CD4-positive, alpha-beta T cell treated with Interleukin-15 for 1 hour (primary cell): ENCODE measurements around the gene ZMYND8.
A peak's percentile ranks its signal among the peaks of the same experiment; 100 is the strongest.
"Not testable (repeated sequence)": the region's sequence is repeated elsewhere in the genome, so short reads cannot be mapped to it uniquely, and the experiment has no call there.

ENCODE experiments used
- DNase-seq: peaks from one replicate; pipeline ENCODE4 v3.0.0-alpha.2; 2020

The ZMYND8 gene

GRCh38 chr20:47201074-47201730 is 155.3 kb downstream of the ZMYND8 start:
- DNase-seq: no peak

- DNase-seq: no peak
These were observed 157.4 kb downstream of the ZMYND8 start for GRCh38 chr20:47198996-47199552.

GRCh38 chr20:47198254-47198671 is 158.2 kb downstream of the ZMYND8 start:
- DNase-seq: no peak

- peak; percentile 53 for DNase-seq
These were observed 160.1 kb downstream of the ZMYND8 start for GRCh38 chr20:47196091-47197081.

- DNase-seq: no peak
These were observed 160.9 kb downstream of the ZMYND8 start for GRCh38 chr20:47195573-47195972.

- DNase-seq: no peak
These were observed 164.5 kb downstream of the ZMYND8 start for GRCh38 chr20:47191956-47192355.

- no peak for DNase-seq
These were observed 165.3 kb downstream of the ZMYND8 start for GRCh38 chr20:47191074-47191673.

- DNase-seq: no peak
These were observed 167.4 kb downstream of the ZMYND8 start for GRCh38 chr20:47189060-47189459.

GRCh38 chr20:47188540-47188939 is 168.0 kb downstream of the ZMYND8 start:
- no peak for DNase-seq

GRCh38 chr20:47187450-47188195 is 168.9 kb downstream of the ZMYND8 start:
- no peak for DNase-seq

GRCh38 chr20:47183367-47183766 is 173.1 kb downstream of the ZMYND8 start:
- no peak for DNase-seq

- peak; percentile 38 for DNase-seq
These were observed 175.2 kb downstream of the ZMYND8 start for GRCh38 chr20:47181056-47181862.

- no peak for DNase-seq
These were observed 177.2 kb downstream of the ZMYND8 start for GRCh38 chr20:47179267-47179666.

GRCh38 chr20:47178851-47179250 is 177.6 kb downstream of the ZMYND8 start:
- DNase-seq: no peak

GRCh38 chr20:47178277-47178676 is 178.2 kb downstream of the ZMYND8 start:
- no peak for DNase-seq

GRCh38 chr20:47176217-47176616 is 180.3 kb downstream of the ZMYND8 start:
- not testable (repeated sequence) for DNase-seq

GRCh38 chr20:47175493-47175892 is 181.0 kb downstream of the ZMYND8 start:
- DNase-seq: no peak

- no peak for DNase-seq
These were observed 181.8 kb downstream of the ZMYND8 start for GRCh38 chr20:47174456-47175243.

- DNase-seq: no peak
These were observed 182.8 kb downstream of the ZMYND8 start for GRCh38 chr20:47173596-47174216.

GRCh38 chr20:47172579-47172978 is 183.9 kb downstream of the ZMYND8 start:
- no peak for DNase-seq
